Coronary artery (tissue), 2 donors: ENCODE data around the gene CTDSP2.

Source experiments
- DNase-seq: peaks from one replicate; pipeline ENCODE4 v3.0.0-alpha.2; 2017; ENCODE audit warnings: low spot score
- H3K27ac ChIP-seq, 2 donors: fragments of 200-600 bp; sonication (generic); one replicate each; pipeline ENCODE4 v1.5.1; 2016 to 2019
- H3K4me3 ChIP-seq: fragments of 200-600 bp; sonication (generic); 2 replicates; pipeline ENCODE4 v1.5.1; 2016; ENCODE audit warnings: mild to moderate bottlenecking, moderate library complexity
- CTCF ChIP-seq: fragments of 200-600 bp; sonication (generic); IDR thresholded peaks from one replicate; pipeline ENCODE4 v1.5.1; 2019; ENCODE audit warnings: antibody characterized with exemption

Gene CTDSP2

GRCh38 chr12:57771873-57772428 is 74.6 kb downstream of the CTDSP2 start, which contains the start of gene METTL1:
Gene METTL1, minus strand, starts transcription at chr12:57772105. Its CDS starts 22 bp downstream, at chr12:57772083.
- peak within 1 kb of the TSS; percentile 93 for H3K4me3 ChIP-seq
- peak within 1 kb of the TSS; percentile 46 to 99 for H3K27ac ChIP-seq
- peak; percentile 97 for DNase-seq
- TF ChIP-seq CTCF, result no peak

- no peak for TF ChIP-seq CTCF
- Histone ChIP-seq H3K4me3 (peak overlapping the region; percentile 93), H3K27ac (peak overlapping the region; percentile 46 to 99)
- DNase-seq, result peak; percentile 91
These were observed 75.2 kb downstream of the CTDSP2 start for GRCh38 chr12:57771236-57771872.

- H3K27ac ChIP-seq, result no peak overlapping the region
These were observed 75.8 kb downstream of the CTDSP2 start for GRCh38 chr12:57770734-57771133.

More at GRCh38 chr12:57770734-57771133, 75.8 kb downstream of the CTDSP2 start:
- no peak for TF ChIP-seq CTCF
- no peak overlapping the region for H3K4me3 ChIP-seq
- no peak for DNase-seq
